A549 (cell line): Measurements from ENCODE around the gene PTGES.

Experiments used
- CHD4 ChIP-seq: fragments of 200-600 bp; sonication (generic); IDR thresholded peaks from 2 replicates; pipeline ENCODE4 v1.6.1; 2016; ENCODE audit warnings: antibody characterized with exemption, mild to moderate bottlenecking, borderline replicate concordance
- CTCF ChIP-seq: fragments of >200 bp; sonication (Bioruptor Twin); formaldehyde crosslinking; IDR thresholded peaks from 3 replicates; pipeline ENCODE4 v1.5.1; 2016
- MAX ChIP-seq: IDR thresholded peaks from 2 replicates; pipeline ENCODE4 v1.6.1; 2012

GRCh38 chr9:129779560-129780190, 26.8 kb upstream of the PTGES start:
- no peak for TF ChIP-seq CTCF
- no peak for TF ChIP-seq CHD4
- no peak for TF ChIP-seq MAX
